A549 (cell line): Measurements from ENCODE around the gene HDGFL2. TPM values are rescaled to one million over a fixed set of nuclear protein-coding genes. Genes with fewer than 3 reads are reported as not detected.

Experiments
- ATAC-seq, 2 experiments: fragments of 200-7000 bp in 1 of 2; fragments of >200 bp in 1 of 2; cut with Nextera tagmentation in 1 of 2; cut with Tn5 transposase in 1 of 2; 3 replicates each; pipeline versions ENCODE4 v1.8.0 to v1.9.1; 2018 to 2020; ENCODE audit warnings: mild to moderate bottlenecking in 1 of 2, moderate library complexity in 1 of 2
- CTCF ChIA-PET: fragments of 300-600 bp; sonication (Branson Sonifier 250); formaldehyde crosslinking; extraction: SDS; loops from one replicate; lab custom pipeline; 2021; ENCODE audit warnings: antibody characterized with exemption, inconsistent platforms; lab: Yijun Ruan, JAX
- POLR2A ChIA-PET: fragments of 350-600 bp; formaldehyde crosslinking; extraction: SDS; loops from one replicate; lab custom pipeline; 2021; ENCODE audit warnings: antibody characterized with exemption, inconsistent platforms; lab: Yijun Ruan, JAX
- DNase-seq, 2 experiments: peaks; one replicate each; pipeline versions ENCODE4 v3.0.0 to v3.0.0-alpha.2; 2011 to 2016; ENCODE audit warnings: low read depth in 1 of 2, low spot score in 1 of 2
- FAIRE-seq: peaks from 2 replicates; lab custom pipeline; 2011; peaks lifted over from hg19 to GRCh38; lab: Jason Lieb, UNC
- H3K27ac ChIP-seq, 2 experiments: fragments of >200 bp; sonication (Bioruptor Twin); formaldehyde crosslinking; 3 replicates each; pipeline ENCODE4 v1.5.1; 2016 to 2017
- H3K4me1 ChIP-seq: fragments of >200 bp; sonication (Bioruptor Twin); formaldehyde crosslinking; 3 replicates; pipeline ENCODE4 v1.6.1; 2016
- H3K4me2 ChIP-seq: fragments of >200 bp; sonication (Bioruptor Twin); formaldehyde crosslinking; 3 replicates; pipeline ENCODE4 v1.6.1; 2016
- H3K4me3 ChIP-seq: fragments of >200 bp; sonication (Bioruptor Twin); formaldehyde crosslinking; 3 replicates; pipeline ENCODE4 v1.5.1; 2016
- H3K9me3 ChIP-seq: fragments of >200 bp; sonication (Bioruptor Twin); formaldehyde crosslinking; 3 replicates; pipeline ENCODE4 v1.6.1; 2016
- BCL3 ChIP-seq: fragments of >200 bp; sonication (Bioruptor Twin); formaldehyde crosslinking; IDR thresholded peaks from 3 replicates; pipeline ENCODE4 v1.6.1; 2016
- BHLHE40 ChIP-seq: IDR thresholded peaks from 2 replicates; pipeline ENCODE4 v1.6.1; 2012; ENCODE audit warnings: low read depth, low read length, inconsistent platforms
- CBX2 ChIP-seq: fragments of 200-600 bp; sonication (generic); IDR thresholded peaks from 2 replicates; pipeline ENCODE4 v1.6.1; 2016; ENCODE audit warnings: low read depth, mild to moderate bottlenecking, borderline replicate concordance
- CBX8 ChIP-seq: fragments of 200-600 bp; sonication (generic); IDR thresholded peaks from 2 replicates; pipeline ENCODE4 v1.6.1; 2016
- CEBPB ChIP-seq, 2 experiments: fragments of >200 bp in 1 of 2; sonication (Bioruptor Twin) in 1 of 2; formaldehyde crosslinking in 1 of 2; IDR thresholded peaks; 2 replicates each; pipeline ENCODE4 v1.6.1; 2012 to 2016
- HMGXB4 ChIP-seq: fragments of 250-450 bp; sonication (Bioruptor Pico); IDR thresholded peaks from 2 replicates; pipeline ENCODE4 v1.5.0; 2021; ENCODE audit warnings: mild to moderate bottlenecking, moderate library complexity, borderline replicate concordance
- HOXB13 ChIP-seq: fragments of 250-450 bp; sonication (Bioruptor Pico); IDR thresholded peaks from 2 replicates; pipeline ENCODE4 v1.5.0; 2020; ENCODE audit warnings: low read depth, mild to moderate bottlenecking, moderate library complexity
- JUNB ChIP-seq: fragments of >200 bp; sonication (Bioruptor Twin); formaldehyde crosslinking; IDR thresholded peaks from 2 replicates; pipeline ENCODE4 v1.6.1; 2016
- MAZ ChIP-seq: fragments of 150-350 bp; IDR thresholded peaks from 2 replicates; pipeline ENCODE4 v1.6.1; 2014; ENCODE audit warnings: antibody characterized with exemption, low read depth, low read length, borderline replicate concordance
- NFE2L2 ChIP-seq: fragments of 150-350 bp; conservative IDR thresholded peaks from 2 replicates; pipeline ENCODE4 v1.6.1; 2014; ENCODE audit warnings: low read length
- NPAS2 ChIP-seq: fragments of 250-450 bp; sonication (Bioruptor Pico); IDR thresholded peaks from 2 replicates; pipeline ENCODE4 v1.8.0; 2022; ENCODE audit warnings: mild to moderate bottlenecking, moderate library complexity, borderline replicate concordance
- NR3C1 ChIP-seq: fragments of >200 bp; sonication (Bioruptor Twin); formaldehyde crosslinking; IDR thresholded peaks from 3 replicates; pipeline ENCODE4 v1.6.1; 2017
- PBX3 ChIP-seq: IDR thresholded peaks from 2 replicates; pipeline ENCODE4 v1.6.1; 2012
- PHF8 ChIP-seq: fragments of 200-600 bp; sonication (generic); IDR thresholded peaks from 2 replicates; pipeline ENCODE4 v1.6.1; 2016; ENCODE audit warnings: low read depth, mild to moderate bottlenecking, antibody characterized with exemption, moderate library complexity, borderline replicate concordance
- POLR2A ChIP-seq: IDR thresholded peaks from 2 replicates; pipeline ENCODE4 v1.6.1; 2012; ENCODE audit warnings: mild to moderate bottlenecking, low read length
- POLR2AphosphoS2 ChIP-seq: conservative IDR thresholded peaks from 2 replicates; pipeline ENCODE4 v1.6.1; 2012; ENCODE audit warnings: low read length, improper control_type of control experiment, inconsistent platforms
- RARB ChIP-seq: fragments of 250-450 bp; sonication (Bioruptor Pico); IDR thresholded peaks from 2 replicates; pipeline ENCODE4 v1.8.0; 2021; ENCODE audit warnings: mild to moderate bottlenecking, moderate library complexity
- REST ChIP-seq: fragments of 200-600 bp; sonication (generic); IDR thresholded peaks from 2 replicates; pipeline ENCODE4 v1.6.1; 2016; ENCODE audit warnings: antibody characterized with exemption, mild to moderate bottlenecking, moderate library complexity
- RNF2 ChIP-seq: fragments of 200-600 bp; sonication (generic); IDR thresholded peaks from 2 replicates; pipeline ENCODE4 v1.6.1; 2016; ENCODE audit warnings: low read depth, mild to moderate bottlenecking, antibody characterized with exemption, moderate library complexity, borderline replicate concordance
- USF2 ChIP-seq: fragments of 450-650 bp; IDR thresholded peaks from 2 replicates; pipeline ENCODE4 v1.6.1; 2014; ENCODE audit warnings: antibody characterized with exemption
- WGBS: methylation state at CpG from one replicate; pipeline ENCODE4 v1.1.6; 2017; ENCODE audit errors: missing lambda C conversion rate; 5-methylcytosine and 5-hydroxymethylcytosine counted together
- polyA plus RNA-seq, 4 experiments: library from polyadenylated mRNA; depleted of rRNA in 3 of 4; stranded (reverse); fragments of >200 nt; fragmentation: RNase III in 1 of 4; extraction: RNeasy Plus Mini Kit Qiagen cat#74134 plus additional on column Dnase treatment in 1 of 4; gene quantifications; 2 replicates in 3 of 4; 3 replicates in 1 of 4; pipeline ENCODE4 v1.2.3, GENCODE V29; 2011 to 2017
- TF ChIP-seq, protein P1 (sequence below): fragments of >200 bp; sonication (Bioruptor Twin); formaldehyde crosslinking; IDR thresholded peaks from 2 replicates; pipeline ENCODE4 v1.6.1; 2016
- TF ChIP-seq, protein P2 (sequence below): fragments of 250-450 bp; sonication (Bioruptor Pico); IDR thresholded peaks from 2 replicates; pipeline ENCODE4 v1.5.0; 2020; ENCODE audit warnings: low read depth, mild to moderate bottlenecking, moderate library complexity

HDGFL2 gene
- polyA plus RNA-seq, 2 of the 4 experiments (the other 2 are of a cell fraction): 10.8 to 34.3 TPM

- ChIA-PET POLR2A (no interaction called here), CTCF (interaction anchor here (1.2 to 4.1 kb wide), 9 partner anchors 13 to 88 kb away, joined by 3 to 15 read pairs (median 6); partner anchors contain the start of gene PLIN5)
- FAIRE-seq (no peak), ATAC-seq (peak in 1 of 2 experiments; percentile 12; a peak in 1 of 6 replicates), DNase-seq (no peak)
- no peak overlapping the region for H3K4me3 ChIP-seq
- H3K27ac ChIP-seq: no peak overlapping the region
- TF ChIP-seq NR3C1 (no peak), BHLHE40 (no peak), NPAS2 (no peak), RARB (CRISPR knock-in tag) (no peak), PBX3 (no peak), MAZ (no peak), CBX8 (no peak), CEBPB (IDR thresholded peaks at IDR 0.05) (no peak), CBX2 (no peak), POLR2A (no peak), USF2 (no peak), HOXB13 (CRISPR knock-in tag) (no peak), RNF2 (no peak), BCL3 (no peak), JUNB (no peak)
- TF ChIP-seq, protein P1, sequence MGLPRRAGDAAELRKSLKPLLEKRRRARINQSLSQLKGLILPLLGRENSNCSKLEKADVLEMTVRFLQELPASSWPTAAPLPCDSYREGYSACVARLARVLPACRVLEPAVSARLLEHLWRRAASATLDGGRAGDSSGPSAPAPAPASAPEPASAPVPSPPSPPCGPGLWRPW: no peak
- TF ChIP-seq, protein P2, sequence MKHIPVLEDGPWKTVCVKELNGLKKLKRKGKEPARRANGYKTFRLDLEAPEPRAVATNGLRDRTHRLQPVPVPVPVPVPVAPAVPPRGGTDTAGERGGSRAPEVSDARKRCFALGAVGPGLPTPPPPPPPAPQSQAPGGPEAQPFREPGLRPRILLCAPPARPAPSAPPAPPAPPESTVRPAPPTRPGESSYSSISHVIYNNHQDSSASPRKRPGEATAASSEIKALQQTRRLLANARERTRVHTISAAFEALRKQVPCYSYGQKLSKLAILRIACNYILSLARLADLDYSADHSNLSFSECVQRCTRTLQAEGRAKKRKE: no peak
- H3K4me2 ChIP-seq: no peak overlapping the region
- WGBS: 84% methylated on average over 7 of the region's 14 CpGs
- peaks cover 4% of the 10 kb centered on the region; the same call in 1 of the 3 replicates for H3K4me1 ChIP-seq
- no peaks in the 10 kb centered on the region for H3K9me3 ChIP-seq
These were observed 76.1 kb downstream of the HDGFL2 start for GRCh38 chr19:4548238-4548584.

- no peaks in the 10 kb centered on the region for H3K9me3 ChIP-seq
- ChIA-PET POLR2A (no interaction called here), CTCF (interaction anchor here (2.4 to 4.1 kb wide), 2 partner anchors 15 to 86 kb away, joined by 6 to 15 read pairs; partner anchors contain the start of gene PLIN5)
- no peak overlapping the region for H3K27ac ChIP-seq
- 81% methylated on average over 16 of the region's 18 CpGs for WGBS
- FAIRE-seq (no peak), ATAC-seq (no peak), DNase-seq (no peak)
- TF ChIP-seq REST (no peak), PHF8 (no peak), POLR2AphosphoS2 (no peak), NFE2L2 (no peak), HMGXB4 (no peak)
- H3K4me3 ChIP-seq: no peak overlapping the region
- H3K4me2 ChIP-seq: no peak overlapping the region
- H3K4me1 ChIP-seq: peaks cover 4% of the 10 kb centered on the region; the same call in 1 of the 3 replicates
These were observed 77.9 kb downstream of the HDGFL2 start for GRCh38 chr19:4550018-4550417.
